ENCODE results near the gene LRP1B.

The LRP1B gene

GRCh38 chr2:141439524-141439923 is 691.3 kb downstream of the LRP1B start:
- Histone ChIP-seq H3K4me1 (ENCODE audit: insufficient read depth, low read length, poor library complexity, severe bottlenecking) (no peaks in the 10 kb centered on the region), H3K9me3 (ENCODE audit: insufficient read depth, low read depth, low read length) (no peaks in the 10 kb centered on the region)

GRCh38 chr2:141438536-141438935 is 692.3 kb downstream of the LRP1B start:
- Histone ChIP-seq H3K4me2 (ENCODE audit: low read depth, low read length, poor library complexity, severe bottlenecking) (no peak overlapping the region), H3F3A (ENCODE audit: low read depth) (no peaks in the 10 kb centered on the region), H3K9ac (ENCODE audit: low read depth, low read length, poor library complexity, severe bottlenecking) (no peak overlapping the region), H3K9me2 (replicated peaks; ENCODE audit: low read depth, low read length) (no peaks in the 10 kb centered on the region), H3K4me1 (ENCODE audit: insufficient read depth, low read length, poor library complexity, severe bottlenecking) (no peaks in the 10 kb centered on the region), H2AFZ (ENCODE audit: low read length) (no peak overlapping the region), H3K9me3 (ENCODE audit: insufficient read depth, low read depth, low read length) (no peaks in the 10 kb centered on the region), H3K79me2 (ENCODE audit: insufficient read depth, low read length) (no peaks in the 10 kb centered on the region), H3K4me3 (ENCODE audit: low read length, poor library complexity, severe bottlenecking) (no peak overlapping the region), H4K20me1 (ENCODE audit: insufficient read depth, low read length, poor library complexity, severe bottlenecking) (no peaks in the 10 kb centered on the region), H3K36me3 (ENCODE audit: insufficient read depth, low read length) (no peaks in the 10 kb centered on the region), H3K27me3 (ENCODE audit: insufficient read depth, low read length, poor library complexity, severe bottlenecking) (no peaks in the 10 kb centered on the region)
- TF ChIP-seq CTCF (conservative IDR thresholded peaks at IDR 0.05; ENCODE audit: low read length) (no peak), EZH2phosphoT487 (IDR thresholded peaks at IDR 0.05; ENCODE audit: borderline replicate concordance) (no peak)

More at GRCh38 chr2:141439524-141439923, 691.3 kb downstream of the LRP1B start:
- no peak overlapping the region for H2AFZ ChIP-seq (ENCODE audit: low read length)
- H3K9me2 ChIP-seq (replicated peaks; ENCODE audit: low read depth, low read length): no peaks in the 10 kb centered on the region
- H3K4me3 ChIP-seq (ENCODE audit: low read length, poor library complexity, severe bottlenecking): no peak overlapping the region
- no peaks in the 10 kb centered on the region for H3K27me3 ChIP-seq (ENCODE audit: insufficient read depth, low read length, poor library complexity, severe bottlenecking)
- no peaks in the 10 kb centered on the region for H3K36me3 ChIP-seq (ENCODE audit: insufficient read depth, low read length)
- TF ChIP-seq EZH2phosphoT487 (IDR thresholded peaks at IDR 0.05; ENCODE audit: borderline replicate concordance): no peak
- TF ChIP-seq CTCF (conservative IDR thresholded peaks at IDR 0.05; ENCODE audit: low read length): no peak
- H3K9ac ChIP-seq (ENCODE audit: low read depth, low read length, poor library complexity, severe bottlenecking): no peak overlapping the region
- no peaks in the 10 kb centered on the region for H4K20me1 ChIP-seq (ENCODE audit: insufficient read depth, low read length, poor library complexity, severe bottlenecking)
- H3K4me2 ChIP-seq (ENCODE audit: low read depth, low read length, poor library complexity, severe bottlenecking): no peak overlapping the region
- H3K79me2 ChIP-seq (ENCODE audit: insufficient read depth, low read length): no peaks in the 10 kb centered on the region
- no peaks in the 10 kb centered on the region for H3F3A ChIP-seq (ENCODE audit: low read depth)

GRCh38 chr2:141437521-141437920 is 693.3 kb downstream of the LRP1B start:
- H3K27me3 ChIP-seq (ENCODE audit: insufficient read depth, low read length, poor library complexity, severe bottlenecking): no peaks in the 10 kb centered on the region

More at GRCh38 chr2:141437521-141437920, 693.3 kb downstream of the LRP1B start:
- Histone ChIP-seq H3K4me1 (ENCODE audit: insufficient read depth, low read length, poor library complexity, severe bottlenecking) (no peaks in the 10 kb centered on the region), H3K9ac (ENCODE audit: low read depth, low read length, poor library complexity, severe bottlenecking) (no peak overlapping the region), H2AFZ (ENCODE audit: low read length) (no peak overlapping the region), H4K20me1 (ENCODE audit: insufficient read depth, low read length, poor library complexity, severe bottlenecking) (no peaks in the 10 kb centered on the region), H3K9me3 (ENCODE audit: insufficient read depth, low read depth, low read length) (no peaks in the 10 kb centered on the region), H3K36me3 (ENCODE audit: insufficient read depth, low read length) (no peaks in the 10 kb centered on the region), H3K4me3 (ENCODE audit: low read length, poor library complexity, severe bottlenecking) (no peak overlapping the region), H3K79me2 (ENCODE audit: insufficient read depth, low read length) (no peaks in the 10 kb centered on the region), H3K4me2 (ENCODE audit: low read depth, low read length, poor library complexity, severe bottlenecking) (no peak overlapping the region), H3F3A (ENCODE audit: low read depth) (no peaks in the 10 kb centered on the region), H3K9me2 (replicated peaks; ENCODE audit: low read depth, low read length) (no peaks in the 10 kb centered on the region)
- TF ChIP-seq CTCF (conservative IDR thresholded peaks at IDR 0.05; ENCODE audit: low read length): no peak
- TF ChIP-seq EZH2phosphoT487 (IDR thresholded peaks at IDR 0.05; ENCODE audit: borderline replicate concordance): no peak
